Colonic mucosa (tissue), 4 donors: ENCODE data around the gene HS3ST3B1. TPM values are rescaled to one million over a fixed set of nuclear protein-coding genes. Genes with fewer than 3 reads are reported as not detected.

Experiments used
- DNase-seq: peaks from one replicate; pipeline ENCODE4 v3.0.0-alpha.2; 2020
- H3K27ac ChIP-seq: fragments of 200-600 bp; one replicate; pipeline ENCODE4 v1.8.0; 2021
- H3K27me3 ChIP-seq: fragments of 200-600 bp; one replicate; pipeline ENCODE4 v1.8.0; 2021
- H3K36me3 ChIP-seq: fragments of 200-600 bp; one replicate; pipeline ENCODE4 v1.8.0; 2021
- H3K4me1 ChIP-seq: fragments of 200-600 bp; one replicate; pipeline ENCODE4 v1.8.0; 2021; ENCODE audit warnings: mild to moderate bottlenecking
- H3K4me3 ChIP-seq: fragments of 200-600 bp; one replicate; pipeline ENCODE4 v1.8.0; 2021
- H3K9ac ChIP-seq, 2 donors: one replicate each; pipeline ENCODE4 v1.7.0; 2013; ENCODE audit warnings: control low read depth in 2 of 2, low read depth in 2 of 2, low read length in 2 of 2
- H3K9me3 ChIP-seq: fragments of 200-600 bp; one replicate; pipeline ENCODE4 v1.8.0; 2021
- intact Hi-C: fragments of 100-400 bp; cut with DNase I; formaldehyde crosslinking; loops from one replicate; pipeline ENCODE4 v1.14.1; 2022
- total RNA-seq, 2 donors: library from RNA; stranded (reverse); fragmentation: NEBNext Ultra II Directional in 1 of 2; extraction: Animal tissue kit (Norgen Biotek cat#: 25700) in 1 of 2; gene quantifications; one replicate each; pipeline ENCODE4 v1.2.1, GENCODE V29; 2021
- TF ChIP-seq, protein P1 (sequence below): fragments of 200-600 bp; IDR thresholded peaks from one replicate; pipeline ENCODE4 v1.8.0; 2022; ENCODE audit warnings: antibody characterized with exemption, mild to moderate bottlenecking
- donor health status: healthy.
- donor health status: DM: no; HTN: no; CAD: no.
- donor health status: DM: no; HTN: no; CAD: no.

HS3ST3B1 gene
- total RNA-seq, 2 donors from 2014 or later, result 1.1 TPM

DNA sequence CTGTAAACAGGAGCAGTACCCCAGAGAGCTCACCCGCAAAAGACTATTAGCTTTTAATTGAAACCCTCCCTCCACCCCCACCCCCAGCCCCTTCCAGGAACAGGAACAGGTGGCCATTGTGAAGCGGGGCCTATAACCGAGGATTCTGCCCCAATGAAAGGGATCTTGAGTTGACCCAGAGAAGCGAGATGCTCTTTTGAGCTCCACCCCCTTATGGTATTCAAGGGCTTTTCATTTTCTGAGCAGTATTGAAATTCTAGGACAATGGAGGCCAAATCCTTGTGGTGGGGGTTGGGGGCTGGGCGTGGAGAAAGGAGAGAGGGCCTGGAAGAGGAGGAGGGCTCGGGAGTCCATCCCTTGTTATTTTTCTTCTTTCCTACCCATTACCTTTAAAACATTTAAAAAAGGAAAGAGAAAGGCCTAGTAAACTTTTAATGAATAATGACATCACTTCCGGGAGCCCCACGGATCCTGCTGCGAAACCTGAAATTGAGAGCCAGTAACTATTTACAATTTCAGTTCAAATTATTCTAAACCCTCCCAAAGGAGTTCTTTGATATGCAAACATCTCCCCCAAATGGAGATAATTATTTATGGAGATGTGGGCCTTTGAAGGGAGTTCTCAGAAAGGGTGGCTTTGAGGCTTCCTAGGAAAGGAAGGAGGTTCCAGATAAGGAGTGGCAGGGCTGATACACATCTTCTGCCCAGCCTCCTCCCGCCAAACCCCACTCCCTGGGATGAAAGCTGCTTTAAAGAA is 30.5 kb downstream of the HS3ST3B1 start:
- H3K9me3 ChIP-seq, result no peaks in the 10 kb centered on the region
- H3K4me1 ChIP-seq, result no peaks in the 10 kb centered on the region
- no peak overlapping the region for H3K27ac ChIP-seq
- H3K27me3 ChIP-seq, result no peaks in the 10 kb centered on the region
- no peak overlapping the region for H3K4me3 ChIP-seq
- DNase-seq, result no peak
- H3K9ac ChIP-seq, result no peak overlapping the region
- intact Hi-C loops, result no loop called here
- TF ChIP-seq, protein P1, sequence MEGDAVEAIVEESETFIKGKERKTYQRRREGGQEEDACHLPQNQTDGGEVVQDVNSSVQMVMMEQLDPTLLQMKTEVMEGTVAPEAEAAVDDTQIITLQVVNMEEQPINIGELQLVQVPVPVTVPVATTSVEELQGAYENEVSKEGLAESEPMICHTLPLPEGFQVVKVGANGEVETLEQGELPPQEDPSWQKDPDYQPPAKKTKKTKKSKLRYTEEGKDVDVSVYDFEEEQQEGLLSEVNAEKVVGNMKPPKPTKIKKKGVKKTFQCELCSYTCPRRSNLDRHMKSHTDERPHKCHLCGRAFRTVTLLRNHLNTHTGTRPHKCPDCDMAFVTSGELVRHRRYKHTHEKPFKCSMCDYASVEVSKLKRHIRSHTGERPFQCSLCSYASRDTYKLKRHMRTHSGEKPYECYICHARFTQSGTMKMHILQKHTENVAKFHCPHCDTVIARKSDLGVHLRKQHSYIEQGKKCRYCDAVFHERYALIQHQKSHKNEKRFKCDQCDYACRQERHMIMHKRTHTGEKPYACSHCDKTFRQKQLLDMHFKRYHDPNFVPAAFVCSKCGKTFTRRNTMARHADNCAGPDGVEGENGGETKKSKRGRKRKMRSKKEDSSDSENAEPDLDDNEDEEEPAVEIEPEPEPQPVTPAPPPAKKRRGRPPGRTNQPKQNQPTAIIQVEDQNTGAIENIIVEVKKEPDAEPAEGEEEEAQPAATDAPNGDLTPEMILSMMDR, result no peak
- H3K36me3 ChIP-seq, result no peaks in the 10 kb centered on the region

DNA sequence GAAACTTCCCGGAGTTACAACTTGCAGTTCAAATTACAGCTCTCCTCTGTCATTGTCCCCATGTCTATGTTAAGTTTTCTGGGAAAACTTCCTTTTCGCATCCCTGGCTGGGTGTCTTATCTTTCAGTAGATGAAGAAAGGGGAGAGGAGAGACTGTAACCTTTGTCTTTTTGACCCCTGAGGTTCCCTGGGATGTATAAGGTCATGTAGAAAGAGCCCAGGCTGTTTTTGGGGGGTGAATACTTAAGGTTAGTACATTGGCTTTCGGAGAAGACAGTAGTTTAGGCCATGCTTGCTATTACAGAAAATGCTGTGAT is 31.1 kb downstream of the HS3ST3B1 start:
- Histone ChIP-seq H3K4me1 (no peaks in the 10 kb centered on the region), H3K27ac (no peak overlapping the region), H3K9ac (no peak overlapping the region), H3K27me3 (no peaks in the 10 kb centered on the region), H3K36me3 (no peaks in the 10 kb centered on the region), H3K9me3 (no peaks in the 10 kb centered on the region), H3K4me3 (no peak overlapping the region)
- intact Hi-C loops, result no loop called here
- no peak for DNase-seq
- TF ChIP-seq, protein P1, result no peak

DNA sequence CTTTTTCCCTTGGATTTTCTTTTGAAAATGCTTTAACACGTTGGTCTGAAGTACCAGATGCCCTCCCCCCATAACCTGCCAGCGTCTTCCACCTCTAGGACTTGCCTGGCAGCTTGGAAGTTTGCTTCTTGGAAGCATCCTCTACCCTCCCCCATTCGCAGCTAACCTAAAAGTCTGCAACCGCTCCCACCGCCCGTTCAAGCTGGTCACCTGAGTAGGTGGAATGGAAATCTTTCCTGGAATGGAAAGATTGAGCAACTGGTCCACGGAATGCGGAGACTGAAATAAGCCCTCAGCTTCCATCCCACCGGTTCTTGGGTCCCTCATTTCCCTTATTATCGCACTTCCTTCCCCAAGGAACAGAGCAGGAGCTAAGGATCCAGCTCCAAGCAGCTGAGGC is 31.4 kb downstream of the HS3ST3B1 start:
- H3K36me3 ChIP-seq, result no peaks in the 10 kb centered on the region
- DNase-seq, result no peak
- TF ChIP-seq, protein P1, result no peak
- no peak overlapping the region for H3K27ac ChIP-seq
- H3K9me3 ChIP-seq, result no peaks in the 10 kb centered on the region
- H3K4me3 ChIP-seq, result no peak overlapping the region
- H3K9ac ChIP-seq, result no peak overlapping the region
- intact Hi-C loops, result no loop called here
- H3K27me3 ChIP-seq, result no peaks in the 10 kb centered on the region
- H3K4me1 ChIP-seq, result no peaks in the 10 kb centered on the region

DNA sequence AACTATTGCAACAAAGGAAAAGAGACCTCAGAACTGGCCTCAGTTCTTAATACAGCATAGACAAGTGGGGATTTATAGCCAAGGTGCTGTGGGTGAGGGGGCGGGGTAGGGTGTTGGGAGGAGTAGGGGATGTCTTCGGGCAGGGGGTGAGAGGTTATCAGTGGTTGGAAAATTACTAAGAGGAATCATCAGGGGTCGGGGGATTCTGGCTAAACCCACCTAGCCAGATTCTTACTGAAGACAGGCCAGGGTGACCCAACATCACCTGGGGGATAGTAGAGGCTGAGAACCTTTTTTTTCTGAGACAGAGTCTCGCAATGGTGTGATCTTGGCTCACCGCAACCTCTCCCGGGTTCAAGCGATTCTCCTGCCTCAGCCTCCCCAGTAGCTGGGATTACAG is 32.6 kb downstream of the HS3ST3B1 start:
- no peak for DNase-seq
- TF ChIP-seq, protein P1, result no peak
- intact Hi-C loops, result no loop called here
- Histone ChIP-seq H3K36me3 (no peaks in the 10 kb centered on the region), H3K27ac (no peak overlapping the region), H3K9me3 (no peaks in the 10 kb centered on the region), H3K4me3 (no peak overlapping the region), H3K4me1 (no peaks in the 10 kb centered on the region), H3K27me3 (no peaks in the 10 kb centered on the region), H3K9ac (no peak overlapping the region)

DNA sequence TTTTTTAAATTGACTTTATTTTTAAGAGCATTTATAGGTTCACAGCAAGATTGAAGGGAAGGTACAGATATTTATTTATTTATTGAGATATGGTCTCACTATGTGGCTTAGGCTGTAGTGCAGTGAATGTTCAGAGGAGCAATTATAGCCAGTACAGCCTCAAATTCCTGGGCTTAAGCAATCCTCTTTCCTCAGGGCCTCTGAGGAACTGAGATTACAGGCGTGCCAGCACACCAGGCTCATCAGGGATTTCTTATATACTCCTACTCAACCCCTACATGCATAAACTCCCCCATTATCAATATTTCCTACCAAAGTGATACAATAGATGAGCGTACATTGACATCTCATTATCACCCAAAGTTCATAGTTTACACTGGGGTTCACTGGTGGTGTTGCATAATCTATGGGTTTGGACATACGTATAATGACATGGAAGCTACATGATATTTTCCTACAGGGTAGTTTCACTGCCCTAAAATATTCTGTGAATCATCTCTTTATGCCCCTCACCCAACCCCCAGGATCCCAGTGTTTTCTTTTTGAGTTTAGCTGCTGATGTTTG is 33.5 kb downstream of the HS3ST3B1 start:
- TF ChIP-seq, protein P1, result no peak

More for the DNA sequence above, 33.5 kb downstream of the HS3ST3B1 start:
- DNase-seq, result no peak
- Histone ChIP-seq H3K9me3 (no peaks in the 10 kb centered on the region), H3K36me3 (no peaks in the 10 kb centered on the region), H3K4me3 (no peak overlapping the region), H3K9ac (no peak overlapping the region), H3K27me3 (no peaks in the 10 kb centered on the region), H3K27ac (no peak overlapping the region), H3K4me1 (no peaks in the 10 kb centered on the region)
- intact Hi-C loops, result no loop called here
